K562 (cell line): ENCODE data around the gene KIAA0513. TPM values are rescaled to one million over a fixed set of nuclear protein-coding genes. Genes with fewer than 3 reads are reported as not detected.

ENCODE experiments used
- ATAC-seq: fragments of 200-7000 bp; cut with Tn5 transposase; 3 replicates; pipeline ENCODE4 v1.9.1; 2020; ENCODE audit warnings: moderate library complexity
- BruUV-seq: library from RNA; stranded (reverse); fragments of 400-500 nt; replicated peaks from 2 replicates; lab custom pipeline; 2021; lab: Mats Ljungman, UMichigan
- CTCF ChIA-PET: fragments of 300-600 bp; formaldehyde crosslinking; extraction: SDS; loops from one replicate; lab custom pipeline; 2021; ENCODE audit warnings: low intra/inter-chr PET ratio; lab: Yijun Ruan, JAX
- POLR2A ChIA-PET: fragments of 300-600, 350-650 bp; sonication (Branson Sonifier 250); formaldehyde crosslinking; extraction: SDS; loops from one replicate; lab custom pipeline; 2021; ENCODE audit warnings: antibody characterized with exemption, inconsistent platforms; lab: Yijun Ruan, JAX
- DNase-seq, 4 experiments: peaks; one replicate each; pipeline versions ENCODE4 v3.0.0 to v3.0.0-alpha.2; 2011 to 2018; ENCODE audit warnings: low spot score in 3 of 4, mixed read lengths in 3 of 4; ENCODE audit errors: extremely low read depth in 1 of 4
- FAIRE-seq: peaks from 2 replicates; lab custom pipeline; 2011; peaks lifted over from hg19 to GRCh38; lab: Jason Lieb, UNC
- H2AFZ ChIP-seq: 2 replicates; pipeline ENCODE4 v1.6.0; 2011; ENCODE audit warnings: low read depth, low read length, control low read depth, inconsistent platforms
- H3K27ac ChIP-seq: fragments of 200-600 bp; 3 replicates; pipeline ENCODE4 v1.8.0; 2011; ENCODE audit warnings: low read depth, mild to moderate bottlenecking, control low read depth, inconsistent platforms, low read length, moderate library complexity, mixed read lengths; ENCODE audit errors: extremely low read depth
- H3K27me3 ChIP-seq, 2 experiments: fragments of 300-600 bp in 1 of 2; 2 replicates in 1 of 2; 3 replicates in 1 of 2; pipeline versions ENCODE4 v1.6.0 to v1.8.0; 2011; ENCODE audit warnings: inconsistent platforms in 2 of 2, low read length in 2 of 2, mild to moderate bottlenecking in 1 of 2, mixed read lengths in 1 of 2, moderate library complexity in 1 of 2; ENCODE audit not compliant: control insufficient read depth in 2 of 2, insufficient read depth in 2 of 2
- H3K36me3 ChIP-seq: fragments of 300-600 bp; 3 replicates; pipeline ENCODE4 v1.8.0; 2011; ENCODE audit warnings: mild to moderate bottlenecking, low read length, inconsistent platforms; ENCODE audit not compliant: control insufficient read depth, insufficient read depth
- H3K4me1 ChIP-seq, 2 experiments: fragments of 200-600 bp in 1 of 2; replicated peaks in 1 of 2; 2 replicates in 1 of 2; 3 replicates in 1 of 2; pipeline versions ENCODE4 v1.5.1 to v1.8.0; 2011; ENCODE audit warnings: inconsistent platforms in 2 of 2, low read length in 2 of 2, mild to moderate bottlenecking in 1 of 2, mixed read lengths in 1 of 2, moderate library complexity in 1 of 2; ENCODE audit not compliant: control insufficient read depth in 2 of 2, insufficient read depth in 2 of 2
- H3K4me2 ChIP-seq: 2 replicates; pipeline ENCODE4 v1.6.1; 2011; ENCODE audit warnings: low read length, control low read depth, inconsistent platforms, mixed read lengths; ENCODE audit not compliant: insufficient read depth
- H3K4me3 ChIP-seq: fragments of 200-600 bp; sonication (generic), shearing (Covaris generic); 2 replicates; pipeline ENCODE4 v1.5.1; 2016; ENCODE audit warnings: control low read depth, inconsistent platforms
- H3K79me2 ChIP-seq: fragments of 200-600 bp; 3 replicates; pipeline ENCODE4 v1.8.0; 2011; ENCODE audit warnings: low read length, inconsistent platforms; ENCODE audit not compliant: control insufficient read depth, insufficient read depth
- H3K9ac ChIP-seq, 2 experiments: 2 replicates each; pipeline versions ENCODE4 v1.6.0 to v1.6.1; 2011; ENCODE audit warnings: low read depth in 2 of 2, low read length in 2 of 2, control low read depth in 1 of 2, inconsistent platforms in 1 of 2, mild to moderate bottlenecking in 1 of 2, mixed read lengths in 1 of 2; ENCODE audit not compliant: insufficient read depth in 1 of 2
- H3K9me1 ChIP-seq: one replicate; pipeline ENCODE4 v1.6.0; 2011; ENCODE audit warnings: inconsistent platforms, mild to moderate bottlenecking, low read length, moderate library complexity; ENCODE audit not compliant: control insufficient read depth, insufficient read depth
- H3K9me3 ChIP-seq: replicated peaks from 2 replicates; pipeline ENCODE4 v1.5.1; 2011; ENCODE audit warnings: low read depth, low read length, inconsistent platforms; ENCODE audit not compliant: control insufficient read depth, insufficient read depth
- H4K20me1 ChIP-seq: replicated peaks from 2 replicates; pipeline ENCODE4 v1.6.1; 2011; ENCODE audit warnings: low read length, inconsistent platforms, mixed read lengths; ENCODE audit not compliant: control insufficient read depth, insufficient read depth
- BDP1 ChIP-seq: IDR thresholded peaks from 3 replicates; pipeline ENCODE4 v1.6.1; 2011; ENCODE audit not compliant: insufficient read length, insufficient read depth
- DIDO1 ChIP-seq: fragments of 450-650 bp; IDR thresholded peaks from 2 replicates; pipeline ENCODE4 v1.6.1; 2016; ENCODE audit warnings: low read depth, missing biosample characterization, missing genetic modification characterization
- DPF2 ChIP-seq: fragments of 450-650 bp; IDR thresholded peaks from 2 replicates; pipeline ENCODE4 v1.6.1; 2016
- ELF1 ChIP-seq: fragments of 200-800 bp; sonication (Bioruptor generic); IDR thresholded peaks from 2 replicates; pipeline ENCODE4 v1.6.1; 2016; ENCODE audit warnings: missing genetic modification characterization, missing compliant biosample characterization
- FOXK2 ChIP-seq, 2 experiments: fragments of 450-650 bp; IDR thresholded peaks in 1 of 2; conservative IDR thresholded peaks in 1 of 2; 2 replicates each; pipeline ENCODE4 v1.6.1; 2016; ENCODE audit warnings: low read depth in 2 of 2, mild to moderate bottlenecking in 1 of 2
- GATA2 ChIP-seq: sonication (generic); formaldehyde crosslinking; IDR thresholded peaks from 2 replicates; pipeline ENCODE4 v1.4.0; 2020; ENCODE audit warnings: mild to moderate bottlenecking, missing genetic modification reagents
- HOXB6 ChIP-seq: fragments of 250-450 bp; sonication (Bioruptor Pico); IDR thresholded peaks from 2 replicates; pipeline ENCODE4 v1.5.1; 2022; ENCODE audit warnings: mild to moderate bottlenecking, borderline replicate concordance
- KAT2B ChIP-seq: IDR thresholded peaks from one replicate; pipeline ENCODE4 v1.6.1; 2012; ENCODE audit warnings: low read depth, mild to moderate bottlenecking, control low read depth, inconsistent platforms, low read length, moderate library complexity
- NFE2 ChIP-seq: IDR thresholded peaks from 2 replicates; pipeline ENCODE4 v1.6.1; 2014; ENCODE audit warnings: antibody characterized with exemption, low read depth
- PRDM10 ChIP-seq: fragments of 450-650 bp; IDR thresholded peaks from 2 replicates; pipeline ENCODE4 v1.6.1; 2018; ENCODE audit not compliant: partially characterized antibody
- UBTF ChIP-seq, 2 experiments: IDR thresholded peaks; 2 replicates each; pipeline ENCODE4 v1.6.1; 2012; ENCODE audit warnings: improper control_type of control experiment in 2 of 2, low read depth in 2 of 2, low read length in 2 of 2, borderline replicate concordance in 1 of 2
- ZBTB2 ChIP-seq: fragments of 450-650 bp; IDR thresholded peaks from 2 replicates; pipeline ENCODE4 v1.6.1; 2016; ENCODE audit warnings: antibody characterized with exemption
- ZFX ChIP-seq: sonication (generic); formaldehyde crosslinking; IDR thresholded peaks from 2 replicates; pipeline ENCODE4 v1.8.0; 2022; ENCODE audit warnings: mild to moderate bottlenecking, missing genetic modification reagents, moderate library complexity
- ZNF124 ChIP-seq: sonication (generic); formaldehyde crosslinking; IDR thresholded peaks from 2 replicates; pipeline ENCODE4 v1.8.1; 2022; ENCODE audit warnings: missing genetic modification reagents
- ZNF764 ChIP-seq: fragments of 250-450 bp; sonication (Bioruptor Pico); IDR thresholded peaks from 2 replicates; pipeline ENCODE4 v1.4.0; 2020; ENCODE audit warnings: low read depth, mild to moderate bottlenecking, moderate library complexity
- WGBS: fragments of 100-300 bp; shearing (Covaris generic); methylation state at CpG from one replicate; pipeline ENCODE4 v1.1.6; 2016; ENCODE audit warnings: low coverage, mixed read lengths; ENCODE audit not compliant: insufficient coverage; ENCODE audit errors: missing lambda C conversion rate; 5-methylcytosine and 5-hydroxymethylcytosine counted together
- in situ Hi-C: fragments of 300-500 bp; cut with MboI; formaldehyde crosslinking; loops from 4 replicates; pipeline ENCODE4 v1.15.0; 2018; ENCODE audit warnings: inconsistent platforms, mixed read lengths
- intact Hi-C: fragments of 100-400 bp; cut with micrococcal nuclease; formaldehyde crosslinking; loops from 2 replicates; pipeline ENCODE4 v1.14.2; 2022
- polyA plus RNA-seq, 8 experiments: library from polyadenylated mRNA; depleted of rRNA in 4 of 8; stranded (reverse) in 5 of 8; unstranded in 3 of 8; fragments of >200 nt; fragmentation: Nextera tagmentation in 2 of 8; fragmentation: Illumina TruSeq in 1 of 8; extraction: Ambion mirVana in 2 of 8; extraction: Trizol in 1 of 8; gene quantifications; 2 replicates each; pipeline versions ENCODE4 v1.2.1 to v1.2.3, GENCODE V29; 2011 to 2014; ENCODE audit warnings: inconsistent platforms in 1 of 8, missing spikeins in 1 of 8
- total RNA-seq, 7 experiments: library from RNA; depleted of rRNA in 6 of 7; stranded (reverse); fragments of >200 nt in 6 of 7; fragmentation: Illumina TruSeq in 2 of 7; extraction: Trizol in 2 of 7; gene quantifications; 2 replicates each; pipeline versions ENCODE4 v1.2.1 to v1.2.3, GENCODE V29; 2011 to 2021; ENCODE audit warnings: low replicate concordance in 1 of 7

Gene KIAA0513
- total and polyA plus RNA-seq, 9 of the 15 experiments (the other 6 are each of a cell fraction or from before 2014, with no cell fraction given): 0.18 to 13.7 (median 10.2) TPM

GRCh38 chr16:85096921-85097320, 69.3 kb downstream of the KIAA0513 start:
- POLR2A ChIA-PET: interaction anchor here (0.6 to 1.7 kb wide), 4 partner anchors 8 to 355 kb away, joined by 3 to 8 read pairs (median 4); no protein-coding TSS in a partner anchor
- ATAC-seq: no peak
- H3K4me1 ChIP-seq: peaks cover 0 to 17% of the 10 kb centered on the region in 2 experiments; a peak in 2 of 5 replicates
- peaks cover 13% of the 10 kb centered on the region; the same call in 1 of the 2 replicates for H4K20me1 ChIP-seq
- WGBS: 4% methylated on average over 9 of the region's 9 CpGs
- H3K79me2 ChIP-seq: no peaks in the 10 kb centered on the region
- no peak overlapping the region for H3K4me2 ChIP-seq
- in situ Hi-C loops: no loop called here
- no peaks in the 10 kb centered on the region for H3K9me3 ChIP-seq
- no TSS peak for BruUV-seq
- no peak overlapping the region for H3K9ac ChIP-seq
- H3K9me1 ChIP-seq: no peaks in the 10 kb centered on the region
- H2AFZ ChIP-seq: no peak overlapping the region
- H3K27ac ChIP-seq: no peak overlapping the region
- no peaks in the 10 kb centered on the region for H3K36me3 ChIP-seq
- H3K4me3 ChIP-seq: no peak overlapping the region
- DNase-seq: no peak
- no peak for FAIRE-seq
- CTCF ChIA-PET: no interaction called here
- peaks cover 50 to 58% of the 10 kb centered on the region in 2 experiments for H3K27me3 ChIP-seq
- intact Hi-C loops: no loop called here
- no peak for TF ChIP-seq PRDM10
- no peak for TF ChIP-seq BDP1
- no peak for TF ChIP-seq DIDO1 (tag)
- TF ChIP-seq FOXK2 (conservative IDR thresholded peaks at IDR 0.05 in 1 of 2, IDR thresholded peaks at IDR 0.05 in 1 of 2; ENCODE audit: low read depth in 2 of 2): no peak
- TF ChIP-seq ZNF124 (CRISPR knock-in tag): no peak
- TF ChIP-seq DPF2: no peak
- no peak for TF ChIP-seq ZFX (CRISPR knock-in tag)
- TF ChIP-seq ZBTB2: no peak
- TF ChIP-seq GATA2 (CRISPR knock-in tag): no peak
- TF ChIP-seq ZNF764 (CRISPR knock-in tag): no peak
- TF ChIP-seq KAT2B: no peak
- no peak for TF ChIP-seq HOXB6 (CRISPR knock-in tag)
- no peak for TF ChIP-seq UBTF (IDR thresholded peaks at IDR 0.05; ENCODE audit: borderline replicate concordance in 1 of 2, low read depth in 2 of 2, low read length in 2 of 2)
- TF ChIP-seq ELF1: no peak
- no peak for TF ChIP-seq NFE2
